OCI-LY3 (cell line): ENCODE measurements around the gene TMEM50B.

ENCODE experiments used
- H2AFZ ChIP-seq: fragments of 200-600, 300-600 bp; shearing (Covaris generic); 2 replicates; pipeline ENCODE4 v1.6.0; 2014; ENCODE audit warnings: antibody characterized with exemption, low read depth, low read length
- H3K27ac ChIP-seq: fragments of 200-600, 300-600 bp; sonication (generic); 2 replicates; pipeline ENCODE4 v1.5.1; 2014; ENCODE audit warnings: mild to moderate bottlenecking, low read length, moderate library complexity, mixed read lengths
- H3K27me3 ChIP-seq: fragments of 200-600, 300-600 bp; sonication (generic); 2 replicates; pipeline ENCODE4 v1.6.1; 2014; ENCODE audit warnings: low read depth, low read length, mixed read lengths
- H3K36me3 ChIP-seq: fragments of 200-600, 300-600 bp; sonication (generic); replicated peaks from 2 replicates; pipeline ENCODE3; 2014; ENCODE audit warnings: low read depth, low read length, mixed read lengths
- H3K4me1 ChIP-seq: fragments of 300-600, 200-600 bp; sonication (generic); 2 replicates; pipeline ENCODE4 v1.6.1; 2014; ENCODE audit warnings: low read length, mixed read lengths
- H3K4me2 ChIP-seq: fragments of 200-600, 300-600 bp; sonication (generic); 2 replicates; pipeline ENCODE4 v1.6.1; 2014; ENCODE audit warnings: low read length, mixed read lengths
- H3K4me3 ChIP-seq: fragments of 300-600, 200-600 bp; sonication (generic); 2 replicates; pipeline ENCODE4 v1.5.1; 2014; ENCODE audit warnings: antibody characterized with exemption, mild to moderate bottlenecking, low read length, moderate library complexity
- H3K79me2 ChIP-seq: fragments of 300-600, 200-600 bp; shearing (Covaris generic); 2 replicates; pipeline ENCODE4 v1.6.1; 2014; ENCODE audit warnings: mild to moderate bottlenecking, low read length, mixed read lengths
- H3K9ac ChIP-seq: fragments of 300-600, 200-600 bp; shearing (Covaris generic); 2 replicates; pipeline ENCODE4 v1.6.0; 2014; ENCODE audit warnings: mild to moderate bottlenecking, low read length, moderate library complexity
- H3K9me3 ChIP-seq: fragments of 200-600, 300-600 bp; shearing (Covaris generic); 2 replicates; pipeline ENCODE4 v1.6.1; 2014; ENCODE audit warnings: low read length, mixed read lengths; ENCODE audit not compliant: insufficient read depth
- H4K20me1 ChIP-seq: fragments of 200-600, 300-600 bp; sonication (generic); 2 replicates; pipeline ENCODE4 v1.6.1; 2016; ENCODE audit warnings: low read length, mixed read lengths; ENCODE audit not compliant: insufficient read depth
- CTCF ChIP-seq: fragments of 200-600, 300-600 bp; sonication (generic); IDR thresholded peaks from 2 replicates; pipeline ENCODE4 v1.5.1; 2014; ENCODE audit warnings: antibody characterized with exemption, low read length, low read depth
- EZH2phosphoT487 ChIP-seq: fragments of 200-600 bp; shearing (Covaris generic); IDR thresholded peaks from 2 replicates; pipeline ENCODE4 v1.6.1; 2018; ENCODE audit warnings: antibody characterized with exemption, mixed run types, low read depth

The TMEM50B gene

GRCh38 chr21:33479679-33480480, at the start of gene TMEM50B:
Gene TMEM50B, minus strand, starts transcription at chr21:33479974. Its CDS starts 11,089 bp downstream, at chr21:33468885.
- TF ChIP-seq CTCF (no peak), EZH2phosphoT487 (no peak)
- peak within 1 kb of the TSS; percentile 82 for H3K4me3 ChIP-seq
- 0 out of 2 replicates have a peak, but pooled peaks cover 7% of the 10 kb centered on the region for H3K27me3 ChIP-seq
- H4K20me1 ChIP-seq: no peaks in the 10 kb centered on the region
- peak within 1 kb of the TSS; percentile 46 for H3K27ac ChIP-seq
- H3K36me3 ChIP-seq: no peaks in the 10 kb centered on the region
- H3K9me3 ChIP-seq: no peaks in the 10 kb centered on the region
- H3K4me2 ChIP-seq: peak within 1 kb of the TSS; percentile 87
- peak within 1 kb of the TSS; percentile 61 for H3K9ac ChIP-seq
- H3K4me1 ChIP-seq: peaks cover 5% of the 10 kb centered on the region; the same call in 1 of the 2 replicates
- H3K79me2 ChIP-seq: peaks cover 11% of the 10 kb centered on the region; the same call in 1 of the 2 replicates
- peak within 1 kb of the TSS; percentile 62 for H2AFZ ChIP-seq

GRCh38 chr21:33522953-33523349, 43.2 kb upstream of the TMEM50B start:
- Histone ChIP-seq H2AFZ (no peak overlapping the region), H4K20me1 (no peaks in the 10 kb centered on the region), H3K27me3 (no peaks in the 10 kb centered on the region), H3K9ac (no peak overlapping the region), H3K4me2 (no peak overlapping the region), H3K36me3 (peaks cover 27% of the 10 kb centered on the region), H3K27ac (no peak overlapping the region), H3K4me1 (no peaks in the 10 kb centered on the region), H3K4me3 (no peak overlapping the region), H3K79me2 (no peaks in the 10 kb centered on the region), H3K9me3 (no peaks in the 10 kb centered on the region)
- TF ChIP-seq EZH2phosphoT487: no peak
- TF ChIP-seq CTCF: no peak

GRCh38 chr21:33522297-33522952, 42.7 kb upstream of the TMEM50B start:
- no peak overlapping the region for H3K27ac ChIP-seq
- no peak overlapping the region for H3K4me3 ChIP-seq
- no peaks in the 10 kb centered on the region for H3K9me3 ChIP-seq
- peaks cover 26% of the 10 kb centered on the region for H3K36me3 ChIP-seq
- no peak overlapping the region for H3K4me2 ChIP-seq
- H2AFZ ChIP-seq: no peak overlapping the region
- H3K27me3 ChIP-seq: no peaks in the 10 kb centered on the region
- H3K4me1 ChIP-seq: no peaks in the 10 kb centered on the region
- no peak overlapping the region for H3K9ac ChIP-seq
- no peaks in the 10 kb centered on the region for H4K20me1 ChIP-seq
- no peaks in the 10 kb centered on the region for H3K79me2 ChIP-seq
- TF ChIP-seq EZH2phosphoT487 (no peak), CTCF (no peak)

- no peaks in the 10 kb centered on the region for H3K79me2 ChIP-seq
- peaks cover 46% of the 10 kb centered on the region for H3K36me3 ChIP-seq
- TF ChIP-seq CTCF: no peak
- TF ChIP-seq EZH2phosphoT487: no peak
- no peaks in the 10 kb centered on the region for H3K27me3 ChIP-seq
- no peaks in the 10 kb centered on the region for H3K9me3 ChIP-seq
- H3K27ac ChIP-seq: no peak overlapping the region
- H4K20me1 ChIP-seq: no peaks in the 10 kb centered on the region
- H3K4me3 ChIP-seq: no peak overlapping the region
- H2AFZ ChIP-seq: no peak overlapping the region
- no peaks in the 10 kb centered on the region for H3K4me1 ChIP-seq
- H3K9ac ChIP-seq: no peak overlapping the region
- no peak overlapping the region for H3K4me2 ChIP-seq
Measured at GRCh38 chr21:33518899-33519298, 39.1 kb upstream of the TMEM50B start.
